K562 (cell line): ENCODE measurements around the gene DNASE1L2. TPM values are rescaled to one million over a fixed set of nuclear protein-coding genes. Genes with fewer than 3 reads are reported as not detected.

Experiments used
- CHCHD3 ChIP-seq: fragments of 250-450 bp; sonication (Bioruptor Pico); IDR thresholded peaks from 2 replicates; pipeline ENCODE4 v2.1.2; 2022; ENCODE audit warnings: mild to moderate bottlenecking
- E2F8 ChIP-seq: fragments of 450-650 bp; IDR thresholded peaks from 2 replicates; pipeline ENCODE4 v1.7.1; 2018; ENCODE audit warnings: mild to moderate bottlenecking, low read depth; ENCODE audit not compliant: partially characterized antibody
- KLF1 ChIP-seq: fragments of 450-650 bp; IDR thresholded peaks from 2 replicates; pipeline ENCODE4 v1.6.1; 2016; ENCODE audit warnings: missing genetic modification characterization, missing compliant biosample characterization
- MECOM ChIP-seq: fragments of 250-450 bp; sonication (Bioruptor Pico); IDR thresholded peaks from 2 replicates; pipeline ENCODE4 v1.8.0; 2022; ENCODE audit warnings: inconsistent platforms
- MTA3 ChIP-seq: fragments of 450-650 bp; formaldehyde crosslinking; IDR thresholded peaks from 2 replicates; pipeline ENCODE4 v1.6.1; 2017; ENCODE audit warnings: mild to moderate bottlenecking, borderline replicate concordance
- NR2C1 ChIP-seq, 2 experiments: fragments of 450-650 bp; IDR thresholded peaks; 2 replicates each; pipeline ENCODE4 v1.6.1; 2017; ENCODE audit warnings: mild to moderate bottlenecking in 2 of 2, antibody characterized with exemption in 1 of 2, inconsistent platforms in 1 of 2, missing compliant biosample characterization in 1 of 2, missing genetic modification characterization in 1 of 2
- SRSF1 ChIP-seq: fragments of 200-400 bp; formaldehyde crosslinking; IDR thresholded peaks from 2 replicates; pipeline ENCODE4 v1.6.1; 2017; ENCODE audit warnings: mild to moderate bottlenecking, low read depth, low read length, moderate library complexity
- USF2 ChIP-seq: sonication (generic); formaldehyde crosslinking; IDR thresholded peaks from 2 replicates; pipeline ENCODE4 v1.5.0; 2020; ENCODE audit warnings: missing genetic modification reagents
- XRCC5 ChIP-seq: fragments of 200-400 bp; formaldehyde crosslinking; IDR thresholded peaks from 2 replicates; pipeline ENCODE4 v1.6.1; 2017; ENCODE audit warnings: low read depth, mild to moderate bottlenecking, low read length
- ZBTB9 ChIP-seq: fragments of 450-650 bp; formaldehyde crosslinking; IDR thresholded peaks from 2 replicates; pipeline ENCODE4 v1.4.0; 2020; ENCODE audit warnings: mild to moderate bottlenecking, moderate library complexity
- ZNF184 ChIP-seq: sonication (generic); formaldehyde crosslinking; IDR thresholded peaks from 2 replicates; pipeline ENCODE4 v1.5.0; 2020; ENCODE audit warnings: missing genetic modification reagents
- ZNF395 ChIP-seq: fragments of 200-800 bp; sonication (Bioruptor generic); IDR thresholded peaks from 2 replicates; pipeline ENCODE4 v1.6.1; 2017; ENCODE audit warnings: missing genetic modification characterization, missing compliant biosample characterization
- polyA plus RNA-seq, 8 experiments: library from polyadenylated mRNA; depleted of rRNA in 4 of 8; stranded (reverse) in 5 of 8; unstranded in 3 of 8; fragments of >200 nt; fragmentation: Nextera tagmentation in 2 of 8; fragmentation: Illumina TruSeq in 1 of 8; extraction: Ambion mirVana in 2 of 8; extraction: Trizol in 1 of 8; gene quantifications; 2 replicates each; pipeline versions ENCODE4 v1.2.1 to v1.2.3, GENCODE V29; 2011 to 2014; ENCODE audit warnings: inconsistent platforms in 1 of 8, missing spikeins in 1 of 8
- total RNA-seq, 7 experiments: library from RNA; depleted of rRNA in 6 of 7; stranded (reverse); fragments of >200 nt in 6 of 7; fragmentation: Illumina TruSeq in 2 of 7; extraction: Trizol in 2 of 7; gene quantifications; 2 replicates each; pipeline versions ENCODE4 v1.2.1 to v1.2.3, GENCODE V29; 2011 to 2021; ENCODE audit warnings: low replicate concordance in 1 of 7

Gene DNASE1L2
- total and polyA plus RNA-seq, 9 of the 15 experiments (the other 6 are each of a cell fraction or from before 2014, with no cell fraction given): 0.08 to 2.7 (median 1.7) TPM; not detected in 1

- TF ChIP-seq USF2 (CRISPR knock-in tag) (no peak), XRCC5 (0 out of 2 replicates have a peak, but pooled peaks have one; percentile 70), ZNF395 (CRISPR knock-in tag) (peak; percentile 89), SRSF1 (peak; percentile 64; the same call in 1 of the 2 replicates), MECOM (CRISPR knock-in tag) (no peak), NR2C1 (IDR thresholded peaks at IDR 0.05) (peak; percentile 96), NR2C1 (tag; IDR thresholded peaks at IDR 0.05) (peak; percentile 96), MTA3 (peak; percentile 86), CHCHD3 (CRISPR knock-in tag) (peak; percentile 48; the same call in 1 of the 2 replicates), ZNF184 (CRISPR knock-in tag) (no peak), KLF1 (tag) (peak; percentile 81), ZBTB9 (CRISPR knock-in tag) (peak; percentile 79; the same call in 1 of the 2 replicates), E2F8 (peak; percentile 97)
Measured at GRCh38 chr16:2267913-2268666, 31.8 kb downstream of the DNASE1L2 start, which contains the start of gene RNPS1 (continued).
